Uterus (tissue), 2 donors: ENCODE measurements around the gene SLC38A10.

Source experiments
- POLR2A ChIP-seq, 2 donors: fragments of 450-650 bp; IDR thresholded peaks; one replicate each; pipeline ENCODE4 v1.6.1; 2016; ENCODE audit warnings: antibody characterized with exemption in 2 of 2, mild to moderate bottlenecking in 1 of 2, moderate library complexity in 1 of 2
- TF ChIP-seq, protein P1 (sequence below), 4 experiments: fragments of 200-600 bp in 2 of 4; fragments of 450-650 bp in 2 of 4; sonication (generic) in 2 of 4; IDR thresholded peaks; one replicate each; pipeline ENCODE4 v1.5.1; 2016 to 2019; ENCODE audit warnings: antibody characterized with exemption in 4 of 4, mild to moderate bottlenecking in 2 of 4, moderate library complexity in 1 of 4

- TF ChIP-seq, protein P1, sequence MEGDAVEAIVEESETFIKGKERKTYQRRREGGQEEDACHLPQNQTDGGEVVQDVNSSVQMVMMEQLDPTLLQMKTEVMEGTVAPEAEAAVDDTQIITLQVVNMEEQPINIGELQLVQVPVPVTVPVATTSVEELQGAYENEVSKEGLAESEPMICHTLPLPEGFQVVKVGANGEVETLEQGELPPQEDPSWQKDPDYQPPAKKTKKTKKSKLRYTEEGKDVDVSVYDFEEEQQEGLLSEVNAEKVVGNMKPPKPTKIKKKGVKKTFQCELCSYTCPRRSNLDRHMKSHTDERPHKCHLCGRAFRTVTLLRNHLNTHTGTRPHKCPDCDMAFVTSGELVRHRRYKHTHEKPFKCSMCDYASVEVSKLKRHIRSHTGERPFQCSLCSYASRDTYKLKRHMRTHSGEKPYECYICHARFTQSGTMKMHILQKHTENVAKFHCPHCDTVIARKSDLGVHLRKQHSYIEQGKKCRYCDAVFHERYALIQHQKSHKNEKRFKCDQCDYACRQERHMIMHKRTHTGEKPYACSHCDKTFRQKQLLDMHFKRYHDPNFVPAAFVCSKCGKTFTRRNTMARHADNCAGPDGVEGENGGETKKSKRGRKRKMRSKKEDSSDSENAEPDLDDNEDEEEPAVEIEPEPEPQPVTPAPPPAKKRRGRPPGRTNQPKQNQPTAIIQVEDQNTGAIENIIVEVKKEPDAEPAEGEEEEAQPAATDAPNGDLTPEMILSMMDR (IDR thresholded peaks at IDR 0.05) = no peak
- no peak for TF ChIP-seq POLR2A (IDR thresholded peaks at IDR 0.05)
Observed at GRCh38 chr17:81289627-81290026, 5.5 kb downstream of the SLC38A10 start.
